Temporal lobe (tissue), 1 donor: ENCODE data around the gene RXRG. TPM values are rescaled to one million over a fixed set of nuclear protein-coding genes. Genes with fewer than 3 reads are reported as not detected.

Experiments
- total RNA-seq: library from RNA; depleted of rRNA; stranded (reverse); fragments of >200 nt; gene quantifications from one replicate; pipeline ENCODE4 v1.2.3, GENCODE V29; 2014

The RXRG gene
- total RNA-seq, 1 donor from 2014 or later = 7.1 TPM

Other genes starting within 250 kb of the RXRG start
- gene LMX1A, start 88.4 kb downstream of the RXRG start, total RNA-seq = not detected
- not detected for gene LRRC52, start 98.9 kb upstream of the RXRG start, total RNA-seq
- gene MGST3, start 186.1 kb upstream of the RXRG start, total RNA-seq = 101 TPM